Stomach smooth muscle (tissue), 2 donors: ENCODE measurements around the gene SCTR.

Experiments used
- H3K27ac ChIP-seq: one replicate; pipeline ENCODE4 v1.7.0; 2013; ENCODE audit warnings: mild to moderate bottlenecking, low read length, inconsistent platforms
- H3K27me3 ChIP-seq, 2 donors: one replicate each; pipeline ENCODE4 v1.7.0; 2013; ENCODE audit warnings: low read length in 2 of 2; ENCODE audit not compliant: insufficient read depth in 2 of 2, control insufficient read depth in 1 of 2
- H3K36me3 ChIP-seq, 2 donors: one replicate each; pipeline ENCODE4 v1.7.0; 2013; ENCODE audit warnings: low read length in 2 of 2; ENCODE audit not compliant: control insufficient read depth in 2 of 2, insufficient read depth in 2 of 2
- H3K4me1 ChIP-seq: one replicate; pipeline ENCODE4 v1.7.0; 2013; ENCODE audit warnings: low read length; ENCODE audit not compliant: control insufficient read depth, insufficient read depth
- H3K4me3 ChIP-seq, 2 donors: one replicate each; pipeline ENCODE4 v1.7.0; 2013; ENCODE audit warnings: low read length in 2 of 2
- H3K9ac ChIP-seq, 2 donors: one replicate each; pipeline ENCODE4 v1.7.0; 2013; ENCODE audit warnings: low read length in 2 of 2, mild to moderate bottlenecking in 1 of 2
- H3K9me3 ChIP-seq, 2 donors: one replicate each; pipeline ENCODE4 v1.7.0; 2013; ENCODE audit warnings: low read length in 2 of 2; ENCODE audit not compliant: control insufficient read depth in 2 of 2
- donor health status: healthy.
- donor health status: Pancreatic carcinoma.

Gene SCTR

DNA sequence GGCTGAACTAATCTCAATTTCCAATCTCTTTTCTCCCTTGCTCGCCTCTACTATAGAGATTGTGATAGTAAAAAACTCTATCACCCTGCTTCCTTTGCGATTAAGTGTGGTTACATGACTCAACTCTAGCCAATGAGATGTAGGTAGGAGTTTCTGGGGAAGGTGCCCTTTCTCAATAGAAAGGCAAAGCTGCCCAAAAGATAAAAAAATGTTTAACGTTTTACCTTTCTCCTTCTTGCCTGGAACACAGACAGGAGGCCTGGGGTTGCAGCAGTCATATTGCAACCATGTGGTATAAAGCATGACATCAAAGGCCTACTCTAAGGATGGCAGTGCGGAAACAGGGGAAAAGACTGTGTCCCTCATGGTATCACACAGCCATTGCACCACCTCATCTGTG, 61.1 kb downstream of the SCTR start:
- Histone ChIP-seq H3K36me3 (no peaks in the 10 kb centered on the region), H3K27ac (no peak overlapping the region), H3K4me1 (no peaks in the 10 kb centered on the region), H3K9me3 (no peaks in the 10 kb centered on the region), H3K9ac (no peak overlapping the region), H3K4me3 (no peak overlapping the region), H3K27me3 (no peaks in the 10 kb centered on the region)

DNA sequence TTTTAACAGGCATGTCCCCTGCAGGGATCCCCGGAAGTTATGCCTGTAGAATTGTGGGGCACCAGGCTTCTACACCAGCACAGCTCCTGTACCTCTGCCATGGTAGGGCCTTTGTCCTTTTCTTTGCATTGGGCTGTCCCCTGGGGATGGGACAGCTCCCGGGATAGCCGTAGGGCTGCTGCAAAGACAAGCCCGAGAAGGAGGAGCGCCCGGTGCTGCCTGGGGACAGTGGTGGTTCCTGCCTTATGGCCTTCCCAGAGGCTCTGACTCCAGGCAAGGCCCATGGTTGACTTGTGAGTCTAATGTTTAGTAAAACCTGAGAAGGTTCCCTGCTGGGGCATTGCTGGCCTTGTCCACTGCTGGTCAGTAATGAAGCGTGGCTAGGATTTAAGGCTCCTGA, 61.7 kb downstream of the SCTR start:
- no peak overlapping the region for H3K9ac ChIP-seq
- H3K36me3 ChIP-seq = no peaks in the 10 kb centered on the region
- H3K4me3 ChIP-seq = no peak overlapping the region
- H3K27me3 ChIP-seq = no peaks in the 10 kb centered on the region
- H3K27ac ChIP-seq = no peak overlapping the region
- H3K9me3 ChIP-seq = no peaks in the 10 kb centered on the region
- H3K4me1 ChIP-seq = no peaks in the 10 kb centered on the region

DNA sequence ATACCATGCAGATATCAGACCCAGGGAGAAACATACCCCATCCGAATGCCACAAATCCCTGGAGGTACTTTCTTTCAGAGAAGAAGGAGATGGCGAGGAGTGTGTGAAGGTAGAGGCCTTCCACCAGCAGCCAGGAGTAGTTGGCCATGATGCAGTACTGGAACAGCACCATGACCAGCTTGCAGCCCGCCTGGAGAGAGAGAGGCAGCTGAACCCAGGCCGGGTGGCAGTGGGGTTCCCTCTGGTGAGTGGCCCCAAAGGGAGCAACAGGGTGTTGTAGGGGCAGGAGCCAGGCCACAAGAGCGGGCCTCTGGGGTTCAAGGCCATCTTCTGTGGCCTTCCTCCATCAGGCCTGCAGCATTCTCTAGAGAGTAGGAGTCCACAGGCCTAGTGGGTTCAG, 62.5 kb downstream of the SCTR start:
- Histone ChIP-seq H3K27me3 (no peaks in the 10 kb centered on the region), H3K27ac (no peak overlapping the region), H3K4me1 (no peaks in the 10 kb centered on the region), H3K36me3 (no peaks in the 10 kb centered on the region), H3K4me3 (no peak overlapping the region), H3K9me3 (no peaks in the 10 kb centered on the region), H3K9ac (no peak overlapping the region)

DNA sequence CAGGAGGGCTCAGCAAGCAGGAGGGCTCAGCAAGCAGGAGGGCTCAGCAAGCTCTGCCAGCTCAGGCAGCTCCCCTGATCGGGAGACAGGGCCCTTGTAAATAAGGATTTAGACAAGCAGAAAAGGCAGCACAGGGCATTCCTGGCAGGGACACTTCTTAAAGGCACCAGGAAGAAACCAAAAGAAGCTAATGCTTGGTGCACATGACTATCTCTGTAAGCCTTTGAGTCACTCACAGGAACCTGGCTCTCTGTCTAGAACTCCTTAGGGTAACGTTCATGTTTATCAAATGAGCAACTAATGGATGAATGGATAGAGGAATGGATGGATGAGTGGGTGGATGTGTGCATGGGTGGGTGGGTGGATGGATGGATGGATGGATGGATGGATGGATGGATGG, 64.2 kb downstream of the SCTR start:
- Histone ChIP-seq H3K9ac (no peak overlapping the region), H3K36me3 (no peaks in the 10 kb centered on the region), H3K9me3 (peaks cover 0 to 4% of the 10 kb centered on the region in 2 donors), H3K27ac (no peak overlapping the region), H3K4me1 (no peaks in the 10 kb centered on the region), H3K4me3 (no peak overlapping the region), H3K27me3 (no peaks in the 10 kb centered on the region)

DNA sequence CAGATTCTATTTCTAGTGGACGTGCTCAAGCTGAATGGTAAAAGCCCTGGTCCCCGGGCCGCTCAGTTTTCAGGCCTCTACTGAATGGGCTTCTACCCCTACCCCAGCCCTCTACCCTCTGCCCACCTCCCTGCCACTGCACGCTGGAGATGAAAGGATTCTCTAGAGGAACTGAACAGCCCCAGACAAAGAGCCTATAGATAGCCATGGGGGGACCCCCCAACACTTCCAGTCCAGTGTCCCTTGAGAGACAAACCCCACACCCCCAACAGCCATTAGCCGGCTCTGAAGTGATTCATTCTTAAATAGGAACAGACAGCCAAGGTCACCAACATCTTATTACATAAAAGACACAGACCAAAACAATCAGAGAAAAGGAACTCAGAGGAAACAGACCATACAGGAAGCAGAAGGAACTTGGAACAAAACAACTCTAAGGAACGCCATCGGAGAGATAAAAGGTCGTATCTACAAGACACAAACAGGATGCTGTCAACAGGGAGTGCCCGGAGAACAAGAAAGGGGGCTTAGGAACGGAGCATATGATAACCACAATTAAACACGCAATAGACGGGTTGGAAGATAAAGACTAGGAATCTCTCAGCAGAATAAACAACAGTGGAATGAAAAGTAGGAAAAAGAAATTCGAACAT, 69.1 kb downstream of the SCTR start:
- Histone ChIP-seq H3K27ac (no peak overlapping the region), H3K27me3 (peaks cover 0 to 3% of the 10 kb centered on the region in 2 donors), H3K36me3 (no peaks in the 10 kb centered on the region), H3K9me3 (peaks cover 0 to 4% of the 10 kb centered on the region in 2 donors), H3K4me3 (no peak overlapping the region), H3K4me1 (no peaks in the 10 kb centered on the region), H3K9ac (no peak overlapping the region)

DNA sequence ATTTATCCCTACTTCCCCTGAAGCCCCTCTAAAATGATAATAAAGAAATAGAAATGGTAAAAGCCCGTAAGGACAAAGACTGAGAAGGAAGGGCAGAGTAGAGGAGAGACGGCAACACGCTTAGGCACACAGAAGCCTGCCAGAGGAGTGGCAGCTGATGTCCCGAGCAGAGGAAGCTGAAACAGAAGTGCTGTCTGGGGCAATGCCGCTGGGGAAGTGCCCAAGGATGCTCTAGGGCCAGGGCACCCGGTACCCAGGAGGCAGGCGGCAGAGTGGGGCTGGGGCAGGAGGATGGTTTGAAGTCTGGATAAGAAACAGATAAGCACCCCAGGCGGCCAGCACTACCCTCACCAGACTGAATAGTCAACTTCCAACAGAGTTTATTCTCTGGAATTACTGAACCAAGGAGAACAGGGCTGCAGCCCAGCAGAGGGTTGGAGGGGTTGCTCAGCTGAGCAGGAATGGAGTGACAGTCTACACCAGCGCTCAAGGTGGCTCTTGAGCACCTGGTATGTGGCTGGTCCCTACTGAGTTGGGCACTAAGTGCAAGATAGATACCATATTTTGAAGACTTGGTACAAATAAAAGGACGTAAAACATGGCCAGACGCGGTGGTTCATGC, 70.2 kb downstream of the SCTR start:
- Histone ChIP-seq H3K9me3 (peaks cover 0 to 4% of the 10 kb centered on the region in 2 donors), H3K27me3 (peaks cover 0 to 3% of the 10 kb centered on the region in 2 donors), H3K36me3 (no peaks in the 10 kb centered on the region), H3K9ac (no peak overlapping the region), H3K27ac (no peak overlapping the region), H3K4me1 (no peaks in the 10 kb centered on the region), H3K4me3 (no peak overlapping the region)

DNA sequence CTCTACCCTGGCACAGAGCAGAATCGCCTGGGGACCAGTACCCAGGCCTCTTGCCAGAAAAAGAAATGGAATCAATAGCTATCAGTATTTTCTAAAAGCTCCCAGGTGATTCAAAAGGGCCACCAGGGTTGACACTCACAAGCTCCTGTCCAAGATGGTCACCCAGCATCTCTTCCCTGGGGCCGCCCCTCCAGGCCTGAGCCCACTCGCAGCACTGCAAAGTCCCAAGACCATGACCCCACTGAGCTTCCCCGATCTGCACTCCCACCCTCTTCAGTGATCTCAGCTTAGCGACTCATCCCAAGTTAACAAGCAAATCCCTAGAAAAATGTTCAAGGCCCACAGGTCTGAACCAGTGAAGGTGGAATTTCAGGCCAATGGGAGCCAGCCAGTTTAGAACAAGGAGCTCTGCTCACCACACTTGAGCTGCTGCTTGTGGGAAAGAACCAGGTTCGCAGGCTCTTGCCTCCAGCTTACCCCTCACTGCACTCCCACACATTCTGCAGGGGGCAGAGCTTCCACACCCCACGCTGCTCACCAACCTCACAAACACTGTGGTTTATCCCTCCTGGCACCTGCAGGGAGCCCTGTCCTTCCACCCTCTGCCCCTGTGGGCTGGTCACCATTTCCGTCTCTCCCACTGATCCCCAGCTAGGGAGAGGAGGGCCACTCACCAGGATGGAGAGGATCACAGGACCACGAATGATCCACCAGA, 72.8 kb downstream of the SCTR start:
- Histone ChIP-seq H3K27ac (no peak overlapping the region), H3K9ac (no peak overlapping the region), H3K9me3 (peaks cover 0 to 4% of the 10 kb centered on the region in 2 donors), H3K4me1 (no peaks in the 10 kb centered on the region), H3K4me3 (no peak overlapping the region), H3K36me3 (no peaks in the 10 kb centered on the region), H3K27me3 (peaks cover 0 to 3% of the 10 kb centered on the region in 2 donors)

DNA sequence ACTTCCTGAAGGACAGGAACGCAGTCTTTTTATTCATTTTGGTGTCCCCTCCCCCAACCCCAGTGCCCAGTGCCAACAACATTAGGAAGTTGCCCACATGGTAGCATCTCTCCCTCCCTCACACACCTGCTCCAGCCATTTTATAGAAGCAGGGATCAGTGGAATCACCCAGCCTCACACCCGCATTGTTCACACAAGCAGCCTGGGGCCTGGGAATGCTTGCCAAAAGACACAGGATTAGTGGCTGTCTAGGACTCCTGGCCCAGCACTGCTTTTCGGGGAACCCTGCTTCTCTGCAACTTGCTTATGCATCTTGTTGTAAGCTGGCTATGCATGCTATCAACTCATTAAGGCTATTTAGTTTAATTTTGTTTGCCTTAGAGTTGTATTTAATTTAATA, 74.8 kb downstream of the SCTR start:
- Histone ChIP-seq H3K9me3 (no peaks in the 10 kb centered on the region), H3K4me3 (no peak overlapping the region), H3K36me3 (no peaks in the 10 kb centered on the region), H3K27me3 (peaks cover 0 to 3% of the 10 kb centered on the region in 2 donors), H3K4me1 (no peaks in the 10 kb centered on the region), H3K27ac (no peak overlapping the region), H3K9ac (no peak overlapping the region)

DNA sequence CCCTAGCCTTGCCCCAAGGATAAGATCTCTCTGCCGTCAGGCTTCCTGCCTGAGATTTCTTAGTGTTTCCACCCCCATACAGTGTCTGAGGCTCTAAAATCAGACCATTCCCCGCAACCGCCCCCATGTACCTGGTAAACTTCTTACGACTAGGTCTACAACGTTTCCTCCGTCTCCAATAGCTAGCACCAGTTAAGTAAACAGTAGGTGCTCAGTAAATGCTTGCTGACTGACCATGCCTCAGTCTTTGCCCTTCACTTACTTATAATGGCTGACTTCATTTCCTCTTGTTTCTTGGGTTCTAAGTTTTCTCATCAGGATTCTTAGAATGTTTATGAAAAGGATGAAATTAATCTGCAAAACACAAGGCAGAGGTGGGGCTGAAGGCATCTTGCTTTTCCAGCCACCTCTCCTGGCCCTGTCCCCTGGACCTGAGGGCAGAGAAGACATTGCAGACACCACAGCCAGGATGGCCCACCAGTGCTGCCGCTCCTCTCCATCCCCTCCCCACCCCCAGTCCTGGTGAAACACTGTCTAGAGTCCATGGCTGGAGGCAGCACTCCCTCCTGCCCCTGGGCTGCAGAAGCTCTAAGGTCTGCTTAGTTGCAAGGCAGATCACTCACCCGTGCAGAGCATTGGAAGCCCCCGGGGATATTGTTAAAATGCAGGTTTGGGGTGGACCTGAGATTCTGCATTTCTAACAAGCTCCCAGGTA, 75.7 kb downstream of the SCTR start:
- Histone ChIP-seq H3K36me3 (no peaks in the 10 kb centered on the region), H3K27ac (no peak overlapping the region), H3K4me1 (no peaks in the 10 kb centered on the region), H3K9me3 (no peaks in the 10 kb centered on the region), H3K4me3 (no peak overlapping the region), H3K9ac (no peak overlapping the region), H3K27me3 (peaks cover 0 to 3% of the 10 kb centered on the region in 2 donors)

DNA sequence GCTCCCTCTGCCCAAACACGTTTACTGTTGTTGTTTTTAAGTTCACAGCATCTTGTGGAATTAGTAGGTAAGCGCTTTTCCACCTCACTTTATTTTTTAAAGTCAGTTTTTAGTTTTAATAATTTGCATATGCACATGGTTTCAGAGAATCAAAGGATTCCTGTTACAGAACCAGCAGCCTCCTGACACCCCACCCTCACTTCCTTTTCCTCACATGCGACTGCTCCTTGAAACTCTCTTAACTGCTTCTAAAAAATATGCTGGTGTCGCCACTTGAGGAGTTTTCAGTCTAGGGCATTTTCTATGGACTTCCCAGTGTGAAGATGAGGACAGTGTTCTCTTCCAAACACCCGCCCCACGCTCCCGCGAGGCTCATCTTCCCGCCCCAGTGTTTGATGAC, 78.2 kb downstream of the SCTR start:
- H3K4me1 ChIP-seq = no peaks in the 10 kb centered on the region
- H3K9me3 ChIP-seq = no peaks in the 10 kb centered on the region
- H3K27ac ChIP-seq = no peak overlapping the region
- H3K4me3 ChIP-seq = no peak overlapping the region
- H3K36me3 ChIP-seq = no peaks in the 10 kb centered on the region
- H3K27me3 ChIP-seq = no peaks in the 10 kb centered on the region
- no peak overlapping the region for H3K9ac ChIP-seq
